Lower leg skin (tissue), 3 donors: Measurements from ENCODE around the gene RIN1.
A peak's percentile ranks its signal among the peaks of the same experiment; 100 is the strongest.

Source experiments
- POLR2A ChIP-seq, 2 donors: fragments of 450-650 bp; IDR thresholded peaks; one replicate each; pipeline ENCODE4 v1.6.1; 2016 to 2017; ENCODE audit warnings: antibody characterized with exemption in 2 of 2, mild to moderate bottlenecking in 1 of 2, moderate library complexity in 1 of 2
- TF ChIP-seq, protein P1 (sequence below), 3 donors: fragments of 450-650 bp; IDR thresholded peaks; one replicate each; pipeline ENCODE4 v1.5.1; 2016; ENCODE audit warnings: antibody characterized with exemption in 3 of 3, mild to moderate bottlenecking in 3 of 3, moderate library complexity in 2 of 3

DNA sequence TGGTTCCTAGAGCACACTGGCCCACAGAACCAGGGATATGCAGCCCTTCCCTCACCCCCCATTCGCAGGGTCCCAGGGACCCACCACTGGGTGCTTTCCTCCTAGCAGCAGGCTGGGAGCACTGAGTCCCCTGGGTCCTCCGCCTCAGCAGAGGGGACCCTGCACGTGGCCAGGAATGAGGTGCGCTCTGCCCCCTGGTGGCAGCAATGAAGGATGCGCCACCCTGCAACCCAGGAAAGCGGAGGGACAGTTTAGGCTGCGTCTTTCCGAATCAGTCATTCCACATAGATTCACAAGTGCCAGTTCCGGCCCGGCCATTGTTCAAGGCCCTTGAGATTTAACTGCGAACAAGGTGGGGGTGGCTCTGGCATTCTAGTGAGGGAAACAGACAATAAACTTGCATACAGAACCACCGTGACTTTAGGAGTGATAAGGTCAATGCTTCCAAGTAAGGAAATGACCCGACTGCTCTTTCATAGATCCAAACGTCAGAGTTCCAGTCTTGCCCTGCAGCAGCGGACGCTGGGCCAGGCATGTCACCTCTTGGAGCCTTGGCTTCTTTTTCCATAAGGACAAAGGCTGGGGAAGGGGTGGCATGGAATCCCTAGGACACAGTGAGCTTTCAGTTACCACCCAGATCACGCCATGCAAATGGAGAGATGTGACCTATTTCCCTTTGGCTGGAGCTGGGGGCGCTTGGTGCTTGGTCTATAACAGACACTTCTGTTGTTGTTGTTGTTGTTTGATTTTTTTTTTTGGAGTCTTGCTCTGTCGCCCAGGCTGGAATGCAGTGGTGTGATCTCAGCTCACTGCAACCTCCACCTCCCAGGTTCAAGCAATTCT, 7.7 kb downstream of the RIN1 start:
- TF ChIP-seq, protein P1, sequence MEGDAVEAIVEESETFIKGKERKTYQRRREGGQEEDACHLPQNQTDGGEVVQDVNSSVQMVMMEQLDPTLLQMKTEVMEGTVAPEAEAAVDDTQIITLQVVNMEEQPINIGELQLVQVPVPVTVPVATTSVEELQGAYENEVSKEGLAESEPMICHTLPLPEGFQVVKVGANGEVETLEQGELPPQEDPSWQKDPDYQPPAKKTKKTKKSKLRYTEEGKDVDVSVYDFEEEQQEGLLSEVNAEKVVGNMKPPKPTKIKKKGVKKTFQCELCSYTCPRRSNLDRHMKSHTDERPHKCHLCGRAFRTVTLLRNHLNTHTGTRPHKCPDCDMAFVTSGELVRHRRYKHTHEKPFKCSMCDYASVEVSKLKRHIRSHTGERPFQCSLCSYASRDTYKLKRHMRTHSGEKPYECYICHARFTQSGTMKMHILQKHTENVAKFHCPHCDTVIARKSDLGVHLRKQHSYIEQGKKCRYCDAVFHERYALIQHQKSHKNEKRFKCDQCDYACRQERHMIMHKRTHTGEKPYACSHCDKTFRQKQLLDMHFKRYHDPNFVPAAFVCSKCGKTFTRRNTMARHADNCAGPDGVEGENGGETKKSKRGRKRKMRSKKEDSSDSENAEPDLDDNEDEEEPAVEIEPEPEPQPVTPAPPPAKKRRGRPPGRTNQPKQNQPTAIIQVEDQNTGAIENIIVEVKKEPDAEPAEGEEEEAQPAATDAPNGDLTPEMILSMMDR (IDR thresholded peaks at IDR 0.05): peak in 1 of 3 donors; percentile 91
- TF ChIP-seq POLR2A (IDR thresholded peaks at IDR 0.05): no peak
